Measurements from ENCODE around the gene KCTD21. TPM values are rescaled to one million over a fixed set of nuclear protein-coding genes. Genes with fewer than 3 reads are reported as not detected.

Gene KCTD21
- total and polyA plus RNA-seq, 4 donors, result 5.8 to 12.6 (median 9.2) TPM

- 86% methylated on average over 10 of the region's 10 CpGs for WGBS
- Histone ChIP-seq H3K9me3 (ENCODE audit: control insufficient read depth in 4 of 4, low read length in 3 of 4) (no peaks in the 10 kb centered on the region), H3K36me3 (ENCODE audit: control insufficient read depth in 4 of 4, insufficient read depth in 3 of 4, low read depth in 1 of 4, low read length in 3 of 4) (peaks cover 3 to 40% (median 11%) of the 10 kb centered on the region in 4 donors), H3K4me1 (ENCODE audit: control insufficient read depth in 4 of 4, insufficient read depth in 4 of 4, low read length in 3 of 4) (no peaks in the 10 kb centered on the region), H3K27ac (ENCODE audit: low read depth in 1 of 2, low read length in 2 of 2) (no peak overlapping the region), H3K9ac (ENCODE audit: low read depth in 1 of 2, low read length in 2 of 2) (no peak overlapping the region), H3K27me3 (ENCODE audit: control insufficient read depth in 4 of 4, insufficient read depth in 4 of 4, low read length in 3 of 4) (no peaks in the 10 kb centered on the region), H3K4me3 (ENCODE audit: low read depth in 1 of 3, low read length in 3 of 3) (no peak overlapping the region)
- TF ChIP-seq EGR1 (IDR thresholded peaks at IDR 0.05; ENCODE audit: low read depth in 2 of 2) (no peak), TAF1 (conservative IDR thresholded peaks at IDR 0.05) (no peak), GABPA (IDR thresholded peaks at IDR 0.05 in 1 of 2, conservative IDR thresholded peaks at IDR 0.05 in 1 of 2) (no peak), NR2F2 (IDR thresholded peaks at IDR 0.05) (no peak), FOXA2 (IDR thresholded peaks at IDR 0.05) (no peak), JUND (IDR thresholded peaks at IDR 0.05) (no peak)
- TF ChIP-seq, protein P1, sequence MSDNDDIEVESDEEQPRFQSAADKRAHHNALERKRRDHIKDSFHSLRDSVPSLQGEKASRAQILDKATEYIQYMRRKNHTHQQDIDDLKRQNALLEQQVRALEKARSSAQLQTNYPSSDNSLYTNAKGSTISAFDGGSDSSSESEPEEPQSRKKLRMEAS (IDR thresholded peaks at IDR 0.05), result no peak
- TF ChIP-seq, protein P2, sequence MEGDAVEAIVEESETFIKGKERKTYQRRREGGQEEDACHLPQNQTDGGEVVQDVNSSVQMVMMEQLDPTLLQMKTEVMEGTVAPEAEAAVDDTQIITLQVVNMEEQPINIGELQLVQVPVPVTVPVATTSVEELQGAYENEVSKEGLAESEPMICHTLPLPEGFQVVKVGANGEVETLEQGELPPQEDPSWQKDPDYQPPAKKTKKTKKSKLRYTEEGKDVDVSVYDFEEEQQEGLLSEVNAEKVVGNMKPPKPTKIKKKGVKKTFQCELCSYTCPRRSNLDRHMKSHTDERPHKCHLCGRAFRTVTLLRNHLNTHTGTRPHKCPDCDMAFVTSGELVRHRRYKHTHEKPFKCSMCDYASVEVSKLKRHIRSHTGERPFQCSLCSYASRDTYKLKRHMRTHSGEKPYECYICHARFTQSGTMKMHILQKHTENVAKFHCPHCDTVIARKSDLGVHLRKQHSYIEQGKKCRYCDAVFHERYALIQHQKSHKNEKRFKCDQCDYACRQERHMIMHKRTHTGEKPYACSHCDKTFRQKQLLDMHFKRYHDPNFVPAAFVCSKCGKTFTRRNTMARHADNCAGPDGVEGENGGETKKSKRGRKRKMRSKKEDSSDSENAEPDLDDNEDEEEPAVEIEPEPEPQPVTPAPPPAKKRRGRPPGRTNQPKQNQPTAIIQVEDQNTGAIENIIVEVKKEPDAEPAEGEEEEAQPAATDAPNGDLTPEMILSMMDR (IDR thresholded peaks at IDR 0.05; ENCODE audit: low read depth, low read length, missing input control), result no peak
- DNase-seq (ENCODE audit: low spot score), result no peak
Measured at GRCh38 chr11:78203184-78203583, 14.8 kb upstream of the KCTD21 start.

DNA sequence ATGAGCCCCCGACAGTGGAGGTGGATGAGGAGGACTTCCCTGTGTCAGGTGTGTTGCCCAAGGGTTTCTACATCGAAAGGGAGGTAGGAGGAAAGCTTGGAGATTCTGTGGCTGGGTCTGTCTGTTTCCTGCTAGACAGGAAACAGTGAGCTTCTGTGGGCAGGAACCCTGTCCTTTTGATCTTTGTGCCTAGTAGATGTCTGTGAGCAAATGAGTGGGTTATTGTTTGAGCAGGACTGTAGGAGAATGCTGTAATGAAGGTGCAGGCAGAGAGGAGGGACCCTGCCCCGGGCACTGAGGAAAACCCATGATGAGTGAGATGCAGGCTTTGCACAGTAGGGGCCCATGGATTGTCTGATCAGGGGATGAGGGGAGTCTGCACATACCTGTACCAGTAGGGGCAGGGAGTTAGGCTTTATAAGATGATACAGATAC is 14.3 kb upstream of the KCTD21 start:
- peaks cover 3 to 37% (median 11%) of the 10 kb centered on the region in 4 donors for H3K36me3 ChIP-seq (ENCODE audit: control insufficient read depth in 4 of 4, insufficient read depth in 3 of 4, low read depth in 1 of 4, low read length in 3 of 4)
- no peaks in the 10 kb centered on the region for H3K9me3 ChIP-seq (ENCODE audit: control insufficient read depth in 4 of 4, low read length in 3 of 4)
- no peak overlapping the region for H3K27ac ChIP-seq (ENCODE audit: low read depth in 1 of 2, low read length in 2 of 2)
- no peaks in the 10 kb centered on the region for H3K27me3 ChIP-seq (ENCODE audit: control insufficient read depth in 4 of 4, insufficient read depth in 4 of 4, low read length in 3 of 4)
- H3K9ac ChIP-seq (ENCODE audit: low read depth in 1 of 2, low read length in 2 of 2), result no peak overlapping the region
- 70% methylated on average over 3 of the region's 3 CpGs for WGBS
- TF ChIP-seq FOXA2 (IDR thresholded peaks at IDR 0.05), result no peak
- TF ChIP-seq TAF1 (conservative IDR thresholded peaks at IDR 0.05), result no peak
- TF ChIP-seq JUND (IDR thresholded peaks at IDR 0.05), result no peak
- TF ChIP-seq HNF4A (conservative IDR thresholded peaks at IDR 0.05), result no peak
- no peak for TF ChIP-seq RAD21 (IDR thresholded peaks at IDR 0.05)
- no peak for TF ChIP-seq HNF4G (IDR thresholded peaks at IDR 0.05)
- no peak for TF ChIP-seq SP1 (IDR thresholded peaks at IDR 0.05)
- TF ChIP-seq, protein P3, sequence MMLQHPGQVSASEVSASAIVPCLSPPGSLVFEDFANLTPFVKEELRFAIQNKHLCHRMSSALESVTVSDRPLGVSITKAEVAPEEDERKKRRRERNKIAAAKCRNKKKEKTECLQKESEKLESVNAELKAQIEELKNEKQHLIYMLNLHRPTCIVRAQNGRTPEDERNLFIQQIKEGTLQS (IDR thresholded peaks at IDR 0.05), result no peak
- no peak for TF ChIP-seq YY1 (IDR thresholded peaks at IDR 0.05)
- no peaks in the 10 kb centered on the region for H3K4me1 ChIP-seq (ENCODE audit: control insufficient read depth in 4 of 4, insufficient read depth in 4 of 4, low read length in 3 of 4)
- no peak for DNase-seq (ENCODE audit: low spot score)
- no peak overlapping the region for H3K4me3 ChIP-seq (ENCODE audit: low read depth in 1 of 3, low read length in 3 of 3)

GRCh38 chr11:78201096-78201818 is 12.8 kb upstream of the KCTD21 start:
- no peak for TF ChIP-seq YY1 (IDR thresholded peaks at IDR 0.05)
- no peak for TF ChIP-seq SP1 (IDR thresholded peaks at IDR 0.05)
- TF ChIP-seq EGR1 (IDR thresholded peaks at IDR 0.05; ENCODE audit: low read depth in 2 of 2), result no peak
- no peak for TF ChIP-seq RAD21 (IDR thresholded peaks at IDR 0.05)
- no peak for TF ChIP-seq FOXA1 (IDR thresholded peaks at IDR 0.05)
- TF ChIP-seq JUND (IDR thresholded peaks at IDR 0.05), result no peak
- TF ChIP-seq HNF4A (conservative IDR thresholded peaks at IDR 0.05), result no peak
- TF ChIP-seq, protein P4, sequence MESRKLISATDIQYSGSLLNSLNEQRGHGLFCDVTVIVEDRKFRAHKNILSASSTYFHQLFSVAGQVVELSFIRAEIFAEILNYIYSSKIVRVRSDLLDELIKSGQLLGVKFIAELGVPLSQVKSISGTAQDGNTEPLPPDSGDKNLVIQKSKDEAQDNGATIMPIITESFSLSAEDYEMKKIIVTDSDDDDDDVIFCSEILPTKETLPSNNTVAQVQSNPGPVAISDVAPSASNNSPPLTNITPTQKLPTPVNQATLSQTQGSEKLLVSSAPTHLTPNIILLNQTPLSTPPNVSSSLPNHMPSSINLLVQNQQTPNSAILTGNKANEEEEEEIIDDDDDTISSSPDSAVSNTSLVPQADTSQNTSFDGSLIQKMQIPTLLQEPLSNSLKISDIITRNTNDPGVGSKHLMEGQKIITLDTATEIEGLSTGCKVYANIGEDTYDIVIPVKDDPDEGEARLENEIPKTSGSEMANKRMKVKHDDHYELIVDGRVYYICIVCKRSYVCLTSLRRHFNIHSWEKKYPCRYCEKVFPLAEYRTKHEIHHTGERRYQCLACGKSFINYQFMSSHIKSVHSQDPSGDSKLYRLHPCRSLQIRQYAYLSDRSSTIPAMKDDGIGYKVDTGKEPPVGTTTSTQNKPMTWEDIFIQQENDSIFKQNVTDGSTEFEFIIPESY (IDR thresholded peaks at IDR 0.05), result no peak
- TF ChIP-seq RXRA (IDR thresholded peaks at IDR 0.05), result no peak
- TF ChIP-seq REST (IDR thresholded peaks at IDR 0.05), result no peak
- TF ChIP-seq HNF4G (IDR thresholded peaks at IDR 0.05), result no peak
- TF ChIP-seq FOXA2 (IDR thresholded peaks at IDR 0.05), result no peak
- TF ChIP-seq, protein P3 (IDR thresholded peaks at IDR 0.05), result no peak
- no peak for TF ChIP-seq GABPA (IDR thresholded peaks at IDR 0.05 in 1 of 2, conservative IDR thresholded peaks at IDR 0.05 in 1 of 2)
- TF ChIP-seq TAF1 (conservative IDR thresholded peaks at IDR 0.05), result no peak
- H3K9me3 ChIP-seq (ENCODE audit: control insufficient read depth in 4 of 4, low read length in 3 of 4), result no peaks in the 10 kb centered on the region
- no peak overlapping the region for H3K4me3 ChIP-seq (ENCODE audit: low read depth in 1 of 3, low read length in 3 of 3)
- no peak overlapping the region for H3K27ac ChIP-seq (ENCODE audit: low read depth in 1 of 2, low read length in 2 of 2)
- 92% methylated on average over 9 of the region's 9 CpGs for WGBS
- H3K27me3 ChIP-seq (ENCODE audit: control insufficient read depth in 4 of 4, insufficient read depth in 4 of 4, low read length in 3 of 4), result no peaks in the 10 kb centered on the region
- peaks cover 3 to 36% (median 11%) of the 10 kb centered on the region in 4 donors for H3K36me3 ChIP-seq (ENCODE audit: control insufficient read depth in 4 of 4, insufficient read depth in 3 of 4, low read depth in 1 of 4, low read length in 3 of 4)
- H3K4me1 ChIP-seq (ENCODE audit: control insufficient read depth in 4 of 4, insufficient read depth in 4 of 4, low read length in 3 of 4), result no peaks in the 10 kb centered on the region
- no peak for DNase-seq (ENCODE audit: low spot score)
- no peak overlapping the region for H3K9ac ChIP-seq (ENCODE audit: low read depth in 1 of 2, low read length in 2 of 2)
